Astrocyte (in vitro differentiated cells and primary cell): Measurements from ENCODE around the gene MBNL1. TPM values are rescaled to one million over a fixed set of nuclear protein-coding genes. Genes with fewer than 3 reads are reported as not detected.

Source experiments
- DNase-seq: peaks from one replicate; pipeline ENCODE4 v3.0.0-alpha.2; 2010; ENCODE audit warnings: low read depth
- FAIRE-seq: peaks from 2 replicates; lab custom pipeline; 2011; peaks lifted over from hg19 to GRCh38; lab: Jason Lieb, UNC
- H2AFZ ChIP-seq: 2 replicates; pipeline ENCODE4 v1.6.0; 2012; ENCODE audit warnings: low read depth, low read length, inconsistent platforms
- H3K27ac ChIP-seq: 2 replicates; pipeline ENCODE4 v1.5.1; 2011; ENCODE audit warnings: low read depth, low read length, inconsistent platforms
- H3K27me3 ChIP-seq: 2 replicates; pipeline ENCODE4 v1.6.0; 2011; ENCODE audit warnings: low read length, inconsistent platforms; ENCODE audit not compliant: insufficient read depth
- H3K36me3 ChIP-seq: 2 replicates; pipeline ENCODE4 v1.5.1; 2011; ENCODE audit warnings: low read length, inconsistent platforms; ENCODE audit not compliant: insufficient read depth
- H3K4me1 ChIP-seq: 2 replicates; pipeline ENCODE4 v1.5.1; 2011; ENCODE audit warnings: low read length, inconsistent platforms; ENCODE audit not compliant: insufficient read depth
- H3K4me2 ChIP-seq: 2 replicates; pipeline ENCODE4 v1.6.0; 2012; ENCODE audit warnings: low read length, inconsistent platforms
- H3K4me3 ChIP-seq: 2 replicates; pipeline ENCODE4 v1.5.1; 2011; ENCODE audit warnings: low read depth, mild to moderate bottlenecking, low read length, inconsistent platforms; ENCODE audit not compliant: insufficient read depth
- H3K79me2 ChIP-seq: 2 replicates; pipeline ENCODE4 v1.6.0; 2012; ENCODE audit warnings: mild to moderate bottlenecking, low read length, inconsistent platforms; ENCODE audit not compliant: insufficient read depth
- H3K9ac ChIP-seq: 2 replicates; pipeline ENCODE4 v1.6.0; 2012; ENCODE audit warnings: mild to moderate bottlenecking, low read length, inconsistent platforms
- H3K9me3 ChIP-seq: 2 replicates; pipeline ENCODE4 v1.5.1; 2012; ENCODE audit warnings: low read depth, mild to moderate bottlenecking, low read length, inconsistent platforms; ENCODE audit not compliant: insufficient read depth
- H4K20me1 ChIP-seq: 2 replicates; pipeline ENCODE4 v1.6.0; 2012; ENCODE audit warnings: low read length, inconsistent platforms; ENCODE audit not compliant: insufficient read depth
- H3K27ac Mint-ChIP-seq: one replicate; pipeline ENCODE4 v1.8.0; 2021; ENCODE audit warnings: mild to moderate bottlenecking, mixed read lengths; ENCODE audit not compliant: unreplicated experiment
- H3K27me3 Mint-ChIP-seq: one replicate; pipeline ENCODE4 v1.8.0; 2021; ENCODE audit warnings: low read depth, mixed read lengths; ENCODE audit not compliant: unreplicated experiment
- H3K36me3 Mint-ChIP-seq: one replicate; pipeline ENCODE4 v1.8.0; 2021; ENCODE audit warnings: low read depth, mixed read lengths; ENCODE audit not compliant: unreplicated experiment
- H3K4me1 Mint-ChIP-seq: one replicate; pipeline ENCODE4 v1.8.0; 2021; ENCODE audit warnings: low read depth, mixed read lengths; ENCODE audit not compliant: unreplicated experiment
- H3K4me3 Mint-ChIP-seq: one replicate; pipeline ENCODE4 v1.8.0; 2021; ENCODE audit warnings: mild to moderate bottlenecking, moderate library complexity, mixed read lengths; ENCODE audit not compliant: unreplicated experiment
- H3K9me3 Mint-ChIP-seq: one replicate; pipeline ENCODE4 v1.8.0; 2021; ENCODE audit warnings: mild to moderate bottlenecking, mixed read lengths; ENCODE audit not compliant: unreplicated experiment
- CTCF ChIP-seq: IDR thresholded peaks from 2 replicates; pipeline ENCODE4 v1.5.1; 2011; ENCODE audit warnings: low read depth, mild to moderate bottlenecking, inconsistent platforms, low read length, moderate library complexity; ENCODE audit not compliant: insufficient read depth
- EZH2 ChIP-seq: IDR thresholded peaks from 2 replicates; pipeline ENCODE4 v1.6.1; 2012; ENCODE audit warnings: mild to moderate bottlenecking, low read length, inconsistent platforms; ENCODE audit not compliant: insufficient read depth
- total RNA-seq: library from RNA; stranded (reverse); gene quantifications from 2 replicates; pipeline ENCODE4 v1.2.1, GENCODE V29; 2021

The MBNL1 gene
- total RNA-seq, 1 donor from 2014 or later = 93.1 TPM

- no peaks in the 10 kb centered on the region for H3K9me3 ChIP-seq
- H3K27me3 ChIP-seq = no peaks in the 10 kb centered on the region
- peaks cover 68% of the 10 kb centered on the region for H4K20me1 ChIP-seq
- H3K36me3 ChIP-seq = no peaks in the 10 kb centered on the region
- no peak overlapping the region for H3K4me2 ChIP-seq
- H3K27ac ChIP-seq = no peak overlapping the region
- H2AFZ ChIP-seq = no peak overlapping the region
- H3K27ac Mint-ChIP-seq = no peak overlapping the region
- DNase-seq (no peak), FAIRE-seq (no peak)
- no peaks in the 10 kb centered on the region for H3K9me3 Mint-ChIP-seq
- H3K79me2 ChIP-seq = peaks cover 100% of the 10 kb centered on the region
- peaks cover 26% of the 10 kb centered on the region for H3K4me1 Mint-ChIP-seq
- no peak overlapping the region for H3K4me3 Mint-ChIP-seq
- H3K9ac ChIP-seq = no peak overlapping the region
- H3K27me3 Mint-ChIP-seq = no peaks in the 10 kb centered on the region
- no peak for TF ChIP-seq EZH2
- no peak for TF ChIP-seq CTCF
- H3K36me3 Mint-ChIP-seq = no peaks in the 10 kb centered on the region
- H3K4me1 ChIP-seq = peaks cover 14% of the 10 kb centered on the region
- no peak overlapping the region for H3K4me3 ChIP-seq
Observed at GRCh38 chr3:152277198-152277597, 8.5 kb downstream of the MBNL1 start.

- no peak overlapping the region for H3K4me3 Mint-ChIP-seq
- no peak overlapping the region for H3K27ac Mint-ChIP-seq
- peaks cover 79% of the 10 kb centered on the region for H4K20me1 ChIP-seq
Observed at GRCh38 chr3:152278756-152279427, 10.2 kb downstream of the MBNL1 start.

More at GRCh38 chr3:152278756-152279427, 10.2 kb downstream of the MBNL1 start:
- H3K36me3 ChIP-seq = no peaks in the 10 kb centered on the region
- H3K4me3 ChIP-seq = no peak overlapping the region
- no peaks in the 10 kb centered on the region for H3K9me3 ChIP-seq
- H3K9me3 Mint-ChIP-seq = no peaks in the 10 kb centered on the region
- no peak for FAIRE-seq
- H3K79me2 ChIP-seq = peaks cover 100% of the 10 kb centered on the region
- DNase-seq = no peak
- no peak overlapping the region for H3K27ac ChIP-seq
- no peak overlapping the region for H2AFZ ChIP-seq
- peaks cover 30% of the 10 kb centered on the region for H3K4me1 Mint-ChIP-seq
- no peaks in the 10 kb centered on the region for H3K36me3 Mint-ChIP-seq
- no peak overlapping the region for H3K4me2 ChIP-seq
- no peaks in the 10 kb centered on the region for H3K27me3 ChIP-seq
- TF ChIP-seq EZH2 (no peak), CTCF (no peak)
- H3K9ac ChIP-seq = no peak overlapping the region
- peaks cover 10% of the 10 kb centered on the region for H3K4me1 ChIP-seq
- H3K27me3 Mint-ChIP-seq = no peaks in the 10 kb centered on the region
